Measurements from ENCODE around the gene ANKHD1.
A peak's percentile ranks its signal among the peaks of the same experiment; 100 is the strongest.

- TF ChIP-seq, protein P1, sequence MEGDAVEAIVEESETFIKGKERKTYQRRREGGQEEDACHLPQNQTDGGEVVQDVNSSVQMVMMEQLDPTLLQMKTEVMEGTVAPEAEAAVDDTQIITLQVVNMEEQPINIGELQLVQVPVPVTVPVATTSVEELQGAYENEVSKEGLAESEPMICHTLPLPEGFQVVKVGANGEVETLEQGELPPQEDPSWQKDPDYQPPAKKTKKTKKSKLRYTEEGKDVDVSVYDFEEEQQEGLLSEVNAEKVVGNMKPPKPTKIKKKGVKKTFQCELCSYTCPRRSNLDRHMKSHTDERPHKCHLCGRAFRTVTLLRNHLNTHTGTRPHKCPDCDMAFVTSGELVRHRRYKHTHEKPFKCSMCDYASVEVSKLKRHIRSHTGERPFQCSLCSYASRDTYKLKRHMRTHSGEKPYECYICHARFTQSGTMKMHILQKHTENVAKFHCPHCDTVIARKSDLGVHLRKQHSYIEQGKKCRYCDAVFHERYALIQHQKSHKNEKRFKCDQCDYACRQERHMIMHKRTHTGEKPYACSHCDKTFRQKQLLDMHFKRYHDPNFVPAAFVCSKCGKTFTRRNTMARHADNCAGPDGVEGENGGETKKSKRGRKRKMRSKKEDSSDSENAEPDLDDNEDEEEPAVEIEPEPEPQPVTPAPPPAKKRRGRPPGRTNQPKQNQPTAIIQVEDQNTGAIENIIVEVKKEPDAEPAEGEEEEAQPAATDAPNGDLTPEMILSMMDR (IDR thresholded peaks at IDR 0.05; ENCODE audit: poor library complexity, severe bottlenecking): peak; percentile 65
- TF ChIP-seq TAF1 (IDR thresholded peaks at IDR 0.05; ENCODE audit: low read depth): no peak
- no peak for TF ChIP-seq EZH2 (IDR thresholded peaks at IDR 0.05; ENCODE audit: borderline replicate concordance, insufficient read depth, low read length, poor library complexity, severe bottlenecking)
- TF ChIP-seq, protein P2, sequence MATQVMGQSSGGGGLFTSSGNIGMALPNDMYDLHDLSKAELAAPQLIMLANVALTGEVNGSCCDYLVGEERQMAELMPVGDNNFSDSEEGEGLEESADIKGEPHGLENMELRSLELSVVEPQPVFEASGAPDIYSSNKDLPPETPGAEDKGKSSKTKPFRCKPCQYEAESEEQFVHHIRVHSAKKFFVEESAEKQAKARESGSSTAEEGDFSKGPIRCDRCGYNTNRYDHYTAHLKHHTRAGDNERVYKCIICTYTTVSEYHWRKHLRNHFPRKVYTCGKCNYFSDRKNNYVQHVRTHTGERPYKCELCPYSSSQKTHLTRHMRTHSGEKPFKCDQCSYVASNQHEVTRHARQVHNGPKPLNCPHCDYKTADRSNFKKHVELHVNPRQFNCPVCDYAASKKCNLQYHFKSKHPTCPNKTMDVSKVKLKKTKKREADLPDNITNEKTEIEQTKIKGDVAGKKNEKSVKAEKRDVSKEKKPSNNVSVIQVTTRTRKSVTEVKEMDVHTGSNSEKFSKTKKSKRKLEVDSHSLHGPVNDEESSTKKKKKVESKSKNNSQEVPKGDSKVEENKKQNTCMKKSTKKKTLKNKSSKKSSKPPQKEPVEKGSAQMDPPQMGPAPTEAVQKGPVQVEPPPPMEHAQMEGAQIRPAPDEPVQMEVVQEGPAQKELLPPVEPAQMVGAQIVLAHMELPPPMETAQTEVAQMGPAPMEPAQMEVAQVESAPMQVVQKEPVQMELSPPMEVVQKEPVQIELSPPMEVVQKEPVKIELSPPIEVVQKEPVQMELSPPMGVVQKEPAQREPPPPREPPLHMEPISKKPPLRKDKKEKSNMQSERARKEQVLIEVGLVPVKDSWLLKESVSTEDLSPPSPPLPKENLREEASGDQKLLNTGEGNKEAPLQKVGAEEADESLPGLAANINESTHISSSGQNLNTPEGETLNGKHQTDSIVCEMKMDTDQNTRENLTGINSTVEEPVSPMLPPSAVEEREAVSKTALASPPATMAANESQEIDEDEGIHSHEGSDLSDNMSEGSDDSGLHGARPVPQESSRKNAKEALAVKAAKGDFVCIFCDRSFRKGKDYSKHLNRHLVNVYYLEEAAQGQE (IDR thresholded peaks at IDR 0.05; ENCODE audit: borderline replicate concordance): no peak
- no peak for TF ChIP-seq EP300 (conservative IDR thresholded peaks at IDR 0.05; ENCODE audit: poor library complexity, severe bottlenecking)
- TF ChIP-seq SMC3 (conservative IDR thresholded peaks at IDR 0.05; ENCODE audit: poor library complexity): no peak
- TF ChIP-seq RAD21 (conservative IDR thresholded peaks at IDR 0.05): no peak
Observed at GRCh38 chr5:140362875-140363630, 38.6 kb upstream of the ANKHD1 start.
